ENCODE results near the gene CD22. TPM values are rescaled to one million over a fixed set of nuclear protein-coding genes. Genes with fewer than 3 reads are reported as not detected.

CD22 gene
- polyA plus RNA-seq, 1 donor from 2014 or later: not detected

GRCh38 chr19:35279985-35280821 is 48.8 kb upstream of the CD22 start:
- Histone ChIP-seq H3K36me3 (ENCODE audit: insufficient read depth, low read length) (no peaks in the 10 kb centered on the region), H3K9me2 (ENCODE audit: insufficient read depth, low read length) (no peaks in the 10 kb centered on the region), H3K4me2 (ENCODE audit: low read length) (no peak overlapping the region), H3K27me3 (ENCODE audit: insufficient read depth, low read depth, low read length) (no peaks in the 10 kb centered on the region), H3F3A (ENCODE audit: insufficient read depth, low read length, poor library complexity, severe bottlenecking) (no peaks in the 10 kb centered on the region), H3K9ac (ENCODE audit: low read length) (no peak overlapping the region), H3K4me3 (ENCODE audit: low read length) (no peak overlapping the region), H4K20me1 (ENCODE audit: insufficient read depth) (no peaks in the 10 kb centered on the region), H3K79me2 (replicated peaks; ENCODE audit: insufficient read depth, low read length) (no peaks in the 10 kb centered on the region), H3K27ac (ENCODE audit: low read length) (no peak overlapping the region), H2AFZ (ENCODE audit: low read depth, low read length) (no peak overlapping the region), H3K9me3 (ENCODE audit: low read length) (no peaks in the 10 kb centered on the region)
- TF ChIP-seq TAF1 (IDR thresholded peaks at IDR 0.05; ENCODE audit: low read depth) (no peak), CTCF (IDR thresholded peaks at IDR 0.05; ENCODE audit: poor library complexity, severe bottlenecking) (no peak), EP300 (conservative IDR thresholded peaks at IDR 0.05; ENCODE audit: poor library complexity, severe bottlenecking) (no peak), POLR2AphosphoS5 (IDR thresholded peaks at IDR 0.05) (no peak), SMC3 (conservative IDR thresholded peaks at IDR 0.05; ENCODE audit: poor library complexity) (no peak), EZH2 (IDR thresholded peaks at IDR 0.05; ENCODE audit: borderline replicate concordance, insufficient read depth, low read length, poor library complexity, severe bottlenecking) (no peak), MXI1 (conservative IDR thresholded peaks at IDR 0.05; ENCODE audit: poor library complexity, severe bottlenecking) (no peak)

GRCh38 chr19:35281303-35281702 is 47.7 kb upstream of the CD22 start:
- H3K79me2 ChIP-seq (replicated peaks; ENCODE audit: insufficient read depth, low read length): no peaks in the 10 kb centered on the region
- H3K9me3 ChIP-seq (ENCODE audit: low read length): no peaks in the 10 kb centered on the region
- no peak overlapping the region for H3K27ac ChIP-seq (ENCODE audit: low read length)
- H3K36me3 ChIP-seq (ENCODE audit: insufficient read depth, low read length): no peaks in the 10 kb centered on the region
- no peaks in the 10 kb centered on the region for H3F3A ChIP-seq (ENCODE audit: insufficient read depth, low read length, poor library complexity, severe bottlenecking)
- no peak overlapping the region for H2AFZ ChIP-seq (ENCODE audit: low read depth, low read length)
- no peaks in the 10 kb centered on the region for H3K9me2 ChIP-seq (ENCODE audit: insufficient read depth, low read length)
- H3K4me2 ChIP-seq (ENCODE audit: low read length): no peak overlapping the region
- H3K9ac ChIP-seq (ENCODE audit: low read length): no peak overlapping the region
- TF ChIP-seq REST (IDR thresholded peaks at IDR 0.05; ENCODE audit: borderline replicate concordance) (no peak), TAF1 (IDR thresholded peaks at IDR 0.05; ENCODE audit: low read depth) (no peak), CTCF (IDR thresholded peaks at IDR 0.05; ENCODE audit: poor library complexity, severe bottlenecking) (no peak), EZH2 (IDR thresholded peaks at IDR 0.05; ENCODE audit: borderline replicate concordance, insufficient read depth, low read length, poor library complexity, severe bottlenecking) (no peak), MXI1 (conservative IDR thresholded peaks at IDR 0.05; ENCODE audit: poor library complexity, severe bottlenecking) (no peak), RAD21 (conservative IDR thresholded peaks at IDR 0.05) (no peak), EP300 (conservative IDR thresholded peaks at IDR 0.05; ENCODE audit: poor library complexity, severe bottlenecking) (no peak), SMC3 (conservative IDR thresholded peaks at IDR 0.05; ENCODE audit: poor library complexity) (no peak), POLR2AphosphoS5 (IDR thresholded peaks at IDR 0.05) (no peak)
- no peaks in the 10 kb centered on the region for H4K20me1 ChIP-seq (ENCODE audit: insufficient read depth)
- no peak overlapping the region for H3K4me3 ChIP-seq (ENCODE audit: low read length)
- H3K27me3 ChIP-seq (ENCODE audit: insufficient read depth, low read depth, low read length): no peaks in the 10 kb centered on the region

All from neural cell (in vitro differentiated cells).